ENCODE measurements around the gene KDM5C.
A peak's percentile ranks its signal among the peaks of the same experiment; 100 is the strongest.

The KDM5C gene

GRCh38 chrX:53250556-53250955, 25.5 kb upstream of the KDM5C start:
- no peak for DNase-seq (ENCODE audit: low spot score)

- DNase-seq (ENCODE audit: low spot score): peak; percentile 12
Observed at GRCh38 chrX:53249408-53250042, 24.5 kb upstream of the KDM5C start.

GRCh38 chrX:53247928-53248327, 22.9 kb upstream of the KDM5C start:
- DNase-seq (ENCODE audit: low spot score): no peak

- DNase-seq (ENCODE audit: low spot score): no peak
Observed at GRCh38 chrX:53246231-53246630, 21.2 kb upstream of the KDM5C start.

- DNase-seq (ENCODE audit: low spot score): no peak
Observed at GRCh38 chrX:53244610-53245009, 19.6 kb upstream of the KDM5C start.

GRCh38 chrX:53242310-53242709, 17.3 kb upstream of the KDM5C start:
- no peak for DNase-seq (ENCODE audit: low spot score)

- no peak for DNase-seq (ENCODE audit: low spot score)
Observed at GRCh38 chrX:53241558-53241957, 16.6 kb upstream of the KDM5C start.

- no peak for DNase-seq (ENCODE audit: low spot score)
Observed at GRCh38 chrX:53239474-53239873, 14.5 kb upstream of the KDM5C start.

- no peak for DNase-seq (ENCODE audit: low spot score)
Observed at GRCh38 chrX:53237056-53237455, 12.0 kb upstream of the KDM5C start.

GRCh38 chrX:53236025-53236679, 11.1 kb upstream of the KDM5C start:
- DNase-seq (ENCODE audit: low spot score): no peak

- no peak for DNase-seq (ENCODE audit: low spot score)
Observed at GRCh38 chrX:53235566-53235965, 10.6 kb upstream of the KDM5C start.

GRCh38 chrX:53234484-53234883, 9.5 kb upstream of the KDM5C start:
- DNase-seq (ENCODE audit: low spot score): no peak

- DNase-seq (ENCODE audit: low spot score): no peak
Observed at GRCh38 chrX:53233536-53233935, 8.5 kb upstream of the KDM5C start.

GRCh38 chrX:53230116-53230515, 5.1 kb upstream of the KDM5C start:
- DNase-seq (ENCODE audit: low spot score): no peak

GRCh38 chrX:53227224-53227765, 2.3 kb upstream of the KDM5C start:
- DNase-seq (ENCODE audit: low spot score): no peak

GRCh38 chrX:53223955-53224859, 800 bp downstream of the KDM5C start:
- peak; percentile 73 for DNase-seq (ENCODE audit: low spot score)

- DNase-seq (ENCODE audit: low spot score): no peak
Observed at GRCh38 chrX:53223068-53223693, 1.8 kb downstream of the KDM5C start.

- DNase-seq (ENCODE audit: low spot score): no peak
Observed at GRCh38 chrX:53211391-53211978, 13.5 kb downstream of the KDM5C start.

- no peak for DNase-seq (ENCODE audit: low spot score)
Observed at GRCh38 chrX:53196678-53197077, 28.3 kb downstream of the KDM5C start.

- DNase-seq (ENCODE audit: low spot score): no peak
Observed at GRCh38 chrX:53195401-53195800, 29.6 kb downstream of the KDM5C start.

GRCh38 chrX:53194308-53194707, 30.7 kb downstream of the KDM5C start:
- no peak for DNase-seq (ENCODE audit: low spot score)

GRCh38 chrX:53193093-53193492, 31.9 kb downstream of the KDM5C start:
- DNase-seq (ENCODE audit: low spot score): no peak

Data from AG08395 (cell line).